Measurements from ENCODE around the gene PIEZO2.

Gene PIEZO2

DNA sequence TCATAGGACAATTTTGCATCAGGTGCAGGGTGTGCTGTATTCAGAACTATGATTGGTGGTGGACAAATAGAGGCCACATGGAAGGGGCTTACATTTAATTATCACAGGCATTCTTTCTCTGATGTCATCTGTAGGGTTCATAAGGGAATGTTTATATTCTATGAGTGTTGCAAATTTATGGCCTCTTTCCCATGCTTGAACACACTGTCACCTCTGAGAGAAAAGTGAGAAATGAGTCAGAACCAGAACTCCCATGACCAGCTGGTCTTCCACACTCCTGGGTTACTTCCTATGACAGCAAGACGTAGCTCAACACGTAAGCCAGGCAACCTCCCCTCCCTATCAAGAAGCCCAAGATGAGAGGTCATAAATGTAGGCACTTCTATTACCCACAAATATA is 310.8 kb downstream of the PIEZO2 start:
- no peak for DNase-seq

DNA sequence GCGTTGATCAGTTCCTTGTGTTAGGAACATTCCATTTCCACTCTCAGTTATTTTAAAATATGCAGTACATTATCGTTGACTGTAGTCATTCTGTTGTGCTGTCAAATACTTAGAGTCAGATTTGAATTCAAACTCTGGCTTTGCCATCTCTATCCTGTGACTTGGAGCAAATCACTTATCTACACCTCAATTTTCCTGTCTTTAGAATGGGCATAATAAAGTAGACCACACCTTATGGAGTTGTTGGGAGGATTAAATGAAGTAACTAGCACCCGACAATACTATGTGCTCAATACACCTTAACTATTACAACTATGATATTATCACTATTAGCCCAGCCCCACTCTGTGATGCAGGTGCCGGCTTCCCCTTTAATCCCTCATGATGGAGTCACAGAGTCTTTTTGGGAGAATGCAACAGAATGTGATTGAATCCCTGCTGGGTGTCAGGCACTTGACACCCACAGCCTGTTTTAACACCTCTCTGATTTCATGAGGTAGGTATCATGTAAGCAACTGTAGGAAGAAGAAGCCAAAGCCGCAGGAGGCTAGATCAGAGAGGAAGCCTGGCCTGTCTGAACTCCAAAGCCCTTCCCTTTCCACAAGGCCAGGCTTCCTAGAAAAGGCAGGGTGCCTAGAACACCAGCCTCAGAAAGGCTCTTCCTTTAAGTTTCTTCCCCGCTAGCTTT is 315.1 kb downstream of the PIEZO2 start:
- DNase-seq = no peak

DNA sequence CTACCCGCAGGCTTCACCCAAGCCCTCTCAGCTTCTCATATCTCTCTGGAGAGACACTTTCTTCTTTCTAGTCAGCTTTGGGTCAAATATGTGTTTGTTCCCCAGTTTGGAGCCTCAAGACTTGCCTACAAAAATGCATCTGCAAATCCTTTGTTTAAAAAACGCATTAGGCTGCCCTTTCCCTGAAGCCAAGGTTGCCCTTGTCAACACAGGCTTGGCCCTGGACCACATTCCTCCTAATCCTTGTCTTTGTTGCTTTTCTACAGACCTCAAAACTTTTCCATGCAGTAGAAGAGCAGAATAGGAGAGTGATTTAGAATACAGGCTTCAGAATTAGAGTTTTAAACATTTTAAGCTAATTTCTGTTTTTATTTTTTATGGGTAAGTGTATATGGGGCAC is 315.7 kb downstream of the PIEZO2 start:
- DNase-seq = no peak

DNA sequence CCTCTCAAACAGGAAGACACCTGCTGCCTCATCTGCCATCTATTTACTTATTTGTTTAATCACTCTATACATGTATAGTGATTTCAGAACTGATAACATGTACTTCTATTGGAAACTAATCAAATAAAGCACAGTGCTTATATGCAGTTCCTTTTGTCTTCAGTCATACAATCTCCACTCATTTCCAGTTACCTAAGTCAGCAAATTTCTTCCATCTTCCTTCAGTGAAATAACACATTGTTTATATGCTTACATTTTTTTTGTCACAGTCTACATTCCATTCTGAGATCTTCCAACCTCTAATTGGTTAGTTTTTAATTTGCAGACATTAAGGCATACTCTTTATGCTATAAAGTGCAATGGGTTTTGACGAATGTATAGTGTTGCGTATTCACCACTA is 323.0 kb downstream of the PIEZO2 start:
- DNase-seq = no peak

DNA sequence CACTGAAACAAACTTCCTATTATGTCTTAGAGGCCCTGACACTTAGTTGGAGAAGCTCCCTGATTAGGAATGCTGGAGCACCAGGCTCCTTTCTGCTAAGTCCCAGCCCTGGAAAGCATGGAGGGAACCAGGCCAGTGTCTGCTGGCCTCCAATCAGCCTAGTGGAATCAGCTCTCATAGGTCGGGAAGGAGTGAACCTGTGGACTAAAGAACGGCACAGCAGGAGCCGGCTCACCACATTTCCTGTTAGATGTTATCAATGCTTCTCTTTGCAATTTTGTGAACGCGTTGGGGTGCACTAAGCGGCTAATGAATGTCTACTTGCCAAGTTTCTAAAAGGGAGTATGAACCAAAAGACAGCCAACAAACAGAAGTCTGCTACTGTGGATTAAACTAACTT is 326.9 kb downstream of the PIEZO2 start:
- no peak for DNase-seq

DNA sequence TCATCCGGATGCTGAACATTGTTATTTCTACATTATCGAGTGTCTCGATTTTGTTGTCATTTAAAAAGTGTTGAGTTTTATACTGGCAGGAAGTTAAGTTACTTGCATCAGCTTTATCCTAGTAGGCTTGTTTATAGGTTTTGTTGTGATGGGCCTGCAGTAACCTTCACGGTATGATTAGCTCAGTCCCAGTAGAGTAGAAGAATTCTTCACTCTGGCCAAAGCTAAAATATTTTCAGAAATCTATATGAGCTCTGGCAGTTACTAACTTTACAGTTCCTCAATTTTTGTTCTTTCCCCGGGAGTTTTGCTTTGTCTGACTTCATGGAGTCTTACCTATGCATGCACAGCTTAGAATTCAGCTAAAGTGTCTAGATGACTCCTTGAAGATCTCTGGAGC is 328.7 kb downstream of the PIEZO2 start:
- DNase-seq = no peak

DNA sequence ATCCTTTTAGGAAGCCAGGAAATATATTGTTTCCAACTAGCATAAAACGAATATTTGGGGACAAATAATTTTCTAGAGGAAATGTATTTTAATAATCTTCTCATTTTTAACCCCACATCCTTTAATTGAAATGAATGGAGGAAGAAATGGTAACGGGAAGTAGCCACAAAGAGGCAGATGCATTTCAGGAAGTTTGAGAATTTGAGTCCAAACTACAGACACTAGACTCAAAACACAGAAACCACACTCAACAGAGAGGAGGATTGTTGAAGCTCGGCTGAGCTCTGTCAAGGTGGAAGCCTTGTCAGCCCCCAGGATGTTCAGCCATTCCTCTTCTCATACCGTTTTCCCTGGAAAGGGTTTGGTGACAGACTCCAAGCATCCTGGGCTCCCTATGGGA is 335.0 kb downstream of the PIEZO2 start:
- DNase-seq = no peak

DNA sequence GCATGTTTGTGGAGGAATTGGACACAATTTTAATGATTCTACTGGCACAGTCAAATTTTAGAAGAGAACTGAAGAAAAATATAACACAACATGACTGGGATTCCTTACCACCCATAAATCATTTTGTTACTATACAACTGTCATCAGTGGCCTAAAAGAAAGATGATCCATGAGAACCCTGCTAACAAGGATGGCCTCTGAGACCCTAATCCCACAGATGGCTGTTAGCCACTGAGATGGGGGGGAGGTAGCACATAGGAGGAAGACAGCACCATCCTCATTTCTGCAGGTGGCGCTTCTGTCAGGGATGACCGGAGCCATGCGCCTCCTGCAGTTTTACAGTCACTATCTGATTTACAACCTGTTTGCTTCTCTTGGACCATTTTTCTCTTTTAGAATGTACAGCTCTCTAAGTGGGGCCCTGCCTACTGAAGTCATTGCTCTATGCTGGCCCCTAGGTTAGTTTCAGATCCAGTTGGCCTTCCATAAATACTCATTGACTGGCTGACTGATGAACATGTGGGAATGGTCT is 343.7 kb downstream of the PIEZO2 start:
- DNase-seq = no peak

DNA sequence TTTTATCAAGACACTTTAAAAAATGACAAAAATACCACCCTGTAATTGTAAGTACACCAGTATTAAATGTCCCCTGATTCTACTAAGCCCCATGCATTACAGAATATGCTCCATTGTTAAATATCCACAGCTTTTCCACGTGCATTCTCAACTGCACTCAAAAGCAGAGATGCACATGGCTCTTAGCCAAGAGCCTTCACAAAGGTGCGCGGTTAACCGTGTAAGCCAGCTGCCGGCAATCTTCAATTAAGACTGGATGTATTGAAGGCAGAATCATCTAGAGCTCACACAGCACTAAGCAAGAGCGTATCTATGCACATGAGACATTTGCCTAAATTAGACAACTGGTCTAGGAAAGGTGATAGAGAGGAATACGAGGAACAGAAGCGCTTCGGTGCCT is 345.2 kb downstream of the PIEZO2 start:
- no peak for DNase-seq

DNA sequence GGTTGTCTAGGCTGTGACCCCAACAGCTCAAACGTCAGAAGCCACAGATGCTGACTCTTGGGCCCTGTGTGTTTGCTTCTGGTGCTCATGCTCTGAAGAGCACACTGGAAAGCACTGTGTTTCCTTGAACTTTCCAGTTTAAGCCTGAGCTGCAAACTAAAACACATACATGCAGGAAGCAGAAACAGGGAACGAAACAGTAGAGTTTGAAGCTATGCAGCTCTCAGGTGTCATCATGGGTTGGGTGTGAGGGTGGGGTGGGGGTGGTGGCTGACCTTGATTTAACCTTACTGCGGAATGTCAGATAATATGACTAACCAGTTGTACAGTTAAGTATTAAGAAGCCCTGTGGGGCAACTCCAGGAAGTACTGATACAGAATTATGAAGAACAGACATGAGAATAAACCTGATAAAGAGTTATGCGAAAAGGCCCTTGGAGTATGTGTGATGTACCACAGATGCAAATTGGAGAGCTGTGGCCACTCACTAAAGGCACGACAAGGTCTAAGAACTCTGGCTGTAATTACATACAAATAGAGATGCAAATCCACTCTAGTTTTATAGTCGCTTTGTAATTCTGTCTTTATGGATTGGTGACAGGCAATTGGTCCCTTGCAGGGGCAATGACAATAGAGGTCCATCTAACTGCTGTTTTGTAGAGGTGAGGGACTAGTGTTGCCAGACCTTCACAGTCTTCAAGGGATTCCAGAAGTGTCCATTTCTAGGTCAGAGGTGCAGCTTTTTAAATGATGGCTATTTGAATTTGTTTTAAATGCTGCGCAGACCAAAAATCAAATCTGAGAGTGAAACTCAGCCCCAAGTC is 350.4 kb downstream of the PIEZO2 start:
- no peak for DNase-seq

DNA sequence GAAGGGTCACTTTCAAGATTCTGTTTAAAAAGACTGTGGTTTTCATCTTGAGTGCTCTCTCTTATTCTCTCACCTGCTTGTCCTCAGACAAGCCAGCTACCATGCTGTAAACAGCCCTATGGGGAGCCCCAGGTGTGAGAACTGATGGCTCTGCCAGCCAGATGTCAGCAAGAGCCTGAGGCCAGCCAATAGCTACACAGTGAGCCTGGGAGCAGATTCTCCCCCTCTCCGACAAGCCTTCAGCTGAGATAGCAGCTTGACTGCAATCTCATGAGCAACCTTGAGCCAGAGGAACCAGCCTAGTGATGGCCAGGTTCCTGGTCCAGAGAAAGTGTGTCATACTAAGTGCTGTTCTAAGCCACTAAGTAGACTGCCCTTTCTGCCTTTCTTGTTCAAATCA is 351.5 kb downstream of the PIEZO2 start:
- no peak for DNase-seq

DNA sequence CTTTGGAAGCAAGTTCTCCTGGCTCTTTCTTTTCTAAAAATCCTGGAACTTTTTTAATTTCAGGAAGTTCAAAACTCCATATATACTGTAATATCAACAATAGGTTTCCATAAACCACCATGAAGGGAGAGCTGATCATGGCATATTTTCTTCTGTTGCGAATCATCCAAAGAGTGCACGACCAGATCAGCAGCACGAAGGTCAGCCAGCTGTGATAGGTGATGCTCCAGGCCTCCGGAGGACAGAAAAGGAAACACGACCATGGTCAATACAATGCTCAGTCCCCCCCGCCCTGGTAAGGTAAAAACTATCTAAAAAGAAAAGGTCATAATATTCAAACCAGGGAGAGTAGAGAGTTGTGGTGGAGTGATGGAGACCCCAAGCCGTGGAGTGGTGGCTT is 354.6 kb downstream of the PIEZO2 start:
- DNase-seq = no peak

DNA sequence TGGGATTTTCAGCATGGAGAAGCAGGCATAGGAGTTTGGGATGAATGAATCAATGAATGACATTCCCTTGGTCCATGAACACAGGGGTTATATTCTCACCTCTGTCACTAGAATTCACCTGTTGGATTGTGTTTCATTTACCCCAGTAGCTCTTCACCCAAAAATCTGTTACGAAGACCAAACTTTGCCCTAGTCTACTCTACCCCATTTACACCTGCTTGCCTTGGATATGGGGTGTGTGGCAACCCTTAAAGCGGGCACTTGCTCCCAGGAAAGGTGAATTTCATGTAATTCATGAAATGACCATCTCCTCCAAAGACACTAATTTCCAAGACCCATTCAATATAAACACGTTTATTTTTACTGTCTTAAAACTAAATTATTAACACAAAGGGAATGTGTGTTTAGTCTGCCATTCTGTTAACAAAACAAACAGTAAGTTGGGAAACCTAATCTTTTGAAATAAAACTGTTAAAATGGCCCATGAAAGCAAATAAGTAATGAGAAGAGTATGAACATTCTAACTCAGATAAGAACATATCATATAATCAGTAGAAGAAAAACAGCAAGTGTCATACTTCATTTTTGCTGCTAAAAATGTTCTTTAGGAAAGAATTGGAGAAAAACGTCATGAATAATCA is 355.5 kb downstream of the PIEZO2 start:
- no peak for DNase-seq

DNA sequence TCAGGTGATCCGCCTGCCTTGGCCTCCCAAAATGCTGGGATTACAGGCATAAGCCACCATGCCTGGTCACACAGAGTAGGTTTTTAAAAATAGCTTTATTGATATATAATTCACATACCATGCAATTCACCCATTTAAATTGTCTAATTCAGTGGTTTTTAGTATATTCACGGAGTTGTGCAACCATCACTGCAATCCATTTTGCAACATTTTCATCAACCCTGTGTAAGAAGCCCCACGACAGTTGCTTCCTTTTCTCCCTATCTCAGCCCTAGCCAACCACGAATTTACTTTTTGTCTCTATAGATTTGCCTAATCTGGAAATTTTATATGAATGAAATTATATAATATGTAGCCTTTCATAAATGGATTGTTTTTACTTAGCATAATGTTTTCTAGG is 357.2 kb downstream of the PIEZO2 start:
- no peak for DNase-seq

DNA sequence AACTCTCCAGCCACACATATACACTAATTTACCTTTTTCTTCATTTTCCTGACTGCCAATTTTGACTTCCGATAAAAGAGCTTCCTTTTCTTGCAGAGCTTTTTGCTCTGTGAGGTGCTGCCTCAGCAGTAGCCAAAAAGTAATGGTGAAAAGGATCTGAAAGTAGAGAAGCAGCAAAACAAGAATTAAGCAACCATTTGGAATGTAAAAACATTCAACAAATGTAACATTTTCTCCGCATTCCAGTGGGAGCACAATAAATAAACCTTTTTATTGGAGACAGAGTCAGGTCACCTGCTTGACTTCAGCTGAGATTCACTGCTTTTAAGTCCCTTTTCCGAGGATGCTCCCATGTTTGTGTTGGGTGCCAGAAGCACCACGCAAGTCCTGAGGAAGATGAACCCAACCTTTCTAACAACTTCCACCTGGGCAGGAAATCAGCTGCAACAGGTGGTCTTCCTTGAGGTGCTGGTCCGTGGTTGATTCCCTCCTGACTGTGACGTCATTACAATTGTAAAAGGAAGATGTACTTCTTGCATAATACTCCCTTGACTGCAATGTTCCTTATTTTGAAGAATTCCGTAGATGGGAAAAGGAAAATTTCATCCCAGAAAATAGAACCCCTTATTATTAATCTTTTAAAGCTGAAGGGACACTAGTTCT is 358.1 kb downstream of the PIEZO2 start:
- no peak for DNase-seq

DNA sequence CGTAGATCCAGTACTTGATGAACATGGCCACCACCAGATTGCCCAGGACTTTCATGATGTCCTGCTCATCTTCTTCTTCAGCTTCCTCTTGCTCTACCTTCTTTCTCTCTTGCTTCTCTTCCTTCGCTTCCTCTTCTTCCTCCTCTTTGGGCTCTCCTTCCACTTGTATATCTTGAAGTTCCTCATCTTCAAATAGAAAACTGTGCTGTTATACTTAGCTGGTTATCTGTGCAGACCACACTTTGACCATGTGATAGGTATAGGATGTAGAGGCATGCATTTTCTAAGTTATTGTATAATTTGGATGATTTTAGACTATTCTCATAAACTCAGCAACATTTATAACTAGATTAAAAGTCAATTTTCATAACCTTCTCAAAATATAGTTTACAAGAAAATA is 360.2 kb downstream of the PIEZO2 start:
- DNase-seq = no peak

DNA sequence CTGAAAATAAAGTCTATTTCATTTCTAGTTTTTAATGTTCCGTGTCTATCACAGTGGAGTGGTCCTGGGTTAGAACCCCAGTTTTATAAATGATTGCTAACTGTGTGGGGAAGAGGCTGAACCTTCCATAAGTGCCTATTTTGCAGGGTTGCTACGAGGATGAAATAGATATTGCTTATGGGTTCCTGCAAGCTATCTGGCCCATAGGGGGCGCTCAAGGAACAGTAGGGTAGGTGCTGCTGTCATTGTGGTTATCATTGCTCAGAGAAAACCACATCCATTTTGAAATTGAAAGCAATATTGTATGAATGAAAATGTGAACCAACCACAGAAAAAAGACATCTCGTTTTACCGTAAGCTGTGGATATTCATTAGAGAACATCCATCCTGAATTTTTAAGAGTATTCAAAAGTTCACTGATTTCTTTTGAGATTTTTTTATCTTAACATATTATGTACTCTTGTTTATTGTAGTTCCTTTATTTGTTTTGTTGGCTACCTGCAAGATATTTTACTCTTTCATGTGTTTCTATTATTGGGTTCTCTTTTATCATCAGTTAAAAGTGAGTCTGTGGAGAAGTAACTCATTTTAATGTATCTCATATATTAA is 362.0 kb downstream of the PIEZO2 start:
- peak; percentile 9 for DNase-seq

DNA sequence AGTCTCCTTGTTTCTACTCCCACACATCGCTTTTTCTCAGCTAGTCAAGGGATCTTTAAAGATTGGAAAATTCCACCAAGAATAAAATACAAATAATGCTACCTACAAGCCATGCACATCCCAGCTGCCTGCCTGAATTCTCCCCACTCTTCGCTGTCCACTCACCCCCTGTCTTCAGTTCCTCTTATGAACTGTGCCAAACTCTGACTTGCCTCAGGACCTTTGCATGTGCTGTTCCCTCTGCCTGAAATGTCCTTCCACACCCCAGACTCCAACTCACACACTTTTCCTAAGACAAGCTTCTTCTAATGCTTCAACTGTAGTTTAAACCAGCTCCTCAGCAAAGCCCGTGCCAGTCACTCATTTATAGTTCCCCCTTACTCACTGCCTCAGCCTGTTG is 363.6 kb downstream of the PIEZO2 start:
- no peak for DNase-seq

DNA sequence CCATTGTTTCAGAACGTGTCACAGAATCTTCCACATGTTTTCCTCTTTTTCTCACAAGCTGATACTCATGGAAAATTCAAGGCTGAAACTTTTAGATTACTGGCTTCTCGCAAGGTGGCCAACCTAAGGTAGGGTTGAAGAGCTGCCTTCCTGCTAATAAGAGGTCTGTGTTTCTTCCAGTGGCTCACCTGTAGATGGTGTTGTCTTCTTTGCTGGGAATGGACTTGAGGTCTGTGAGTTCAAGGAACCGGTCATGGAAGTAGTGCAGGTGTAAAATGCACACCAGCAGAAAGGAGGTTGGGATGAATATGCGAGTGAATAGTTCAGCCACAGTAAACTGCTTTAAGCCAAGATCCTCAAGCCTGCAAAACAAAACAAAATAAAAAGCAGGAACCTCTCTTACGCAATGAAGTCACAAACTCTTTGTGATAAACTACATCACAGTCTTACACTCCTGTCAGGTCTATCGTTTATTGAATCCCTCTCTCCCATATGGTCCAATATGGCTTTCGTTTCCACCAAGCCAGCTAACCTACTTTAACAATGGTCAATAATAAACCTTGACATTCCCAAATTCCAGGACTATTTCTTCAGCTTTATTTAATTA is 364.7 kb downstream of the PIEZO2 start:
- DNase-seq = no peak

DNA sequence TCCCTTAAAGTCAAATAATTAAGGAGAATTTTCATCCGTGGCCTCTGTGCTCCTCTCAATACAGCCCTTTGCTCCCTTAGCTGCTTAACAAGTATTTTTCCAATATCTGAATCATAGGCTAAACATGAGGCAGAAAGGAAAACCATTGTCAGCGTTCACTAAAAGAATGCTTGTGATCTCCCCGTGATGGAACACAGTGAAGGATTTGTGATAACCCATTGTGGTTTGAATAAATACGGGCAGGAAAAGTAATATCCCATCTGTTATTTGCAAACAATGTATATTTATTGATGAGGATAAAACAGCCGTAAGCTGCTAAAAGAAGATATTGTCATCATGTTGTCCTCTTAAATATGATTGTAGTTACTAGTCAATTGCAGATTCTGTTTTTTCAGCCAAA is 365.4 kb downstream of the PIEZO2 start:
- no peak for DNase-seq

DNA sequence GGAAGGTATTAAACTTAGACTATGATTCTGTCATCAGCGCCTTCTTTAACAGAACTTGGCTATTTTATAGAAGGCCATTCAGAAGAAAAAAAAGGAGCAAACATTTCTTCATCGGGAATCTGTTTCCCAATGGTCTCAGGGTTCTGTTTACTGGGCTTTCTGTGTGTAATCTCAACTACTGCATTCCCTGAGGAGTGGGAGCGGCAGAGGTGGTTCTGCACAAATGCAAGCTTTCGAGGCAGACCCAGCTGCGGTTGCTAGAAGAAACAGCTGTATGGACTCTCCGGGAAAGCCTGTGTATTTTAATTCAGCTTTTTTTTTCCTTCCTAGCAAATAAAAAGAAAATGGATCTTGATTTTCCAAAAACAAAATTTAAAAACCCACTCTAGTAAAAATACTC is 372.9 kb downstream of the PIEZO2 start:
- DNase-seq = no peak

DNA sequence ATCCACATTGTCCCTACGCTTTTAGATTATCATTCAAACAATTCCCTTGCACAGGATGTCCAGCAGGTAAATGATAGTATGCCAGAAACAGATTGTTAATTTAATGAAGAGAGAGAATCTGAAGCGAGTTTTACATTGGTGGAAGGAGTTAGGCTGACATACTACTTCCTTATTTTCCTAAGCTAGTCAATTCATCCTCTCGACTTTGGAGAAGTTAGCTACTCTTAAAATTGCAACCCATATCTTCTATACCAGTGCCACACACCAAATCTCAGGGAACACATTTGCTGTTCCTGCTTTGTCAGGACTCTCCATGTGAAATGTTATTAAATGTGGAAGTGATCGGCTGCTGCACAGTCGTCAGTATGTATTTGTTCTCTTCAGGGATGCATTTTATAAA is 374.3 kb downstream of the PIEZO2 start:
- DNase-seq = no peak

Data from NCI-H1417 treated with DMSO at 0.1 percent for 48 hours (cell line).